GM23338 (cell line): ENCODE measurements around the gene RRAD.
A peak's percentile ranks its signal among the peaks of the same experiment; 100 is the strongest.

ENCODE experiments used
- CREB1 ChIP-seq: fragments of 250-450 bp; sonication (Bioruptor Pico); IDR thresholded peaks from 2 replicates; pipeline ENCODE4 v1.5.0; 2020; ENCODE audit warnings: low read depth, mild to moderate bottlenecking, moderate library complexity
- CTCF ChIP-seq, 2 experiments: fragments of 200-600 bp in 1 of 2; sonication (generic) in 1 of 2; conservative IDR thresholded peaks; 2 replicates each; pipeline versions ENCODE4 v1.5.1 to v1.6.1; 2016 to 2017; ENCODE audit warnings: antibody characterized with exemption in 2 of 2, low read depth in 2 of 2, mild to moderate bottlenecking in 2 of 2, moderate library complexity in 1 of 2
- ETS1 ChIP-seq: IDR thresholded peaks from 2 replicates; pipeline ENCODE4 v1.6.1; 2016; ENCODE audit warnings: antibody characterized with exemption
- EZH2 ChIP-seq: fragments of 200-600 bp; sonication (generic); IDR thresholded peaks from one replicate; pipeline ENCODE4 v1.8.0; 2017; ENCODE audit warnings: antibody characterized with exemption, mild to moderate bottlenecking, low read depth; ENCODE audit not compliant: unreplicated experiment
- EZH2phosphoT487 ChIP-seq: fragments of 200-600 bp; sonication (generic); IDR thresholded peaks from one replicate; pipeline ENCODE4 v1.8.1; 2018; ENCODE audit warnings: antibody characterized with exemption; ENCODE audit not compliant: unreplicated experiment
- JUNB ChIP-seq: IDR thresholded peaks from one replicate; pipeline ENCODE4 v1.6.1; 2016; ENCODE audit warnings: antibody characterized with exemption; ENCODE audit not compliant: unreplicated experiment
- NANOG ChIP-seq: IDR thresholded peaks from 2 replicates; pipeline ENCODE4 v1.6.1; 2016; ENCODE audit warnings: antibody characterized with exemption, borderline replicate concordance
- POLR2AphosphoS5 ChIP-seq: IDR thresholded peaks from 2 replicates; pipeline ENCODE4 v1.6.1; 2016; ENCODE audit warnings: antibody characterized with exemption, low read depth
- REST ChIP-seq: IDR thresholded peaks from one replicate; pipeline ENCODE4 v1.6.1; 2018; ENCODE audit warnings: antibody characterized with exemption; ENCODE audit not compliant: unreplicated experiment
- STAT1 ChIP-seq: IDR thresholded peaks from one replicate; pipeline ENCODE4 v1.6.1; 2016; ENCODE audit warnings: antibody characterized with exemption; ENCODE audit not compliant: unreplicated experiment
- ZNF114 ChIP-seq: fragments of 250-450 bp; sonication (Bioruptor Pico); IDR thresholded peaks from 2 replicates; pipeline ENCODE4 v1.5.0; 2020; ENCODE audit warnings: mild to moderate bottlenecking, moderate library complexity
- ZNF331 ChIP-seq: fragments of 250-450 bp; sonication (Bioruptor Pico); IDR thresholded peaks from 2 replicates; pipeline ENCODE4 v1.5.0; 2020; ENCODE audit warnings: low read depth, mild to moderate bottlenecking, moderate library complexity
- ZNF462 ChIP-seq: fragments of 250-450 bp; sonication (Bioruptor Pico); IDR thresholded peaks from 2 replicates; pipeline ENCODE4 v1.5.0; 2020; ENCODE audit warnings: mild to moderate bottlenecking, moderate library complexity

GRCh38 chr16:66954097-66954659 lies 28.8 kb upstream of the RRAD start:
- peak; percentile 91 to 93 for TF ChIP-seq CTCF (conservative IDR thresholded peaks at IDR 0.05; ENCODE audit: low read depth in 2 of 2)
- no peak for TF ChIP-seq POLR2AphosphoS5
- no peak for TF ChIP-seq EZH2phosphoT487
- TF ChIP-seq REST = no peak
- TF ChIP-seq EZH2 = no peak
- TF ChIP-seq JUNB = no peak
- no peak for TF ChIP-seq ZNF331
- TF ChIP-seq NANOG = no peak
- no peak for TF ChIP-seq STAT1
- TF ChIP-seq ZNF114 = no peak
- no peak for TF ChIP-seq CREB1 (CRISPR knock-in tag)
- no peak for TF ChIP-seq ETS1
- no peak for TF ChIP-seq ZNF462
